Measurements from ENCODE around the gene GOLGA6L24.
"Not testable (repeated sequence)": the region's sequence is repeated elsewhere in the genome, so short reads cannot be mapped to it uniquely, and the experiment has no call there.

GOLGA6L24 gene, protein sequence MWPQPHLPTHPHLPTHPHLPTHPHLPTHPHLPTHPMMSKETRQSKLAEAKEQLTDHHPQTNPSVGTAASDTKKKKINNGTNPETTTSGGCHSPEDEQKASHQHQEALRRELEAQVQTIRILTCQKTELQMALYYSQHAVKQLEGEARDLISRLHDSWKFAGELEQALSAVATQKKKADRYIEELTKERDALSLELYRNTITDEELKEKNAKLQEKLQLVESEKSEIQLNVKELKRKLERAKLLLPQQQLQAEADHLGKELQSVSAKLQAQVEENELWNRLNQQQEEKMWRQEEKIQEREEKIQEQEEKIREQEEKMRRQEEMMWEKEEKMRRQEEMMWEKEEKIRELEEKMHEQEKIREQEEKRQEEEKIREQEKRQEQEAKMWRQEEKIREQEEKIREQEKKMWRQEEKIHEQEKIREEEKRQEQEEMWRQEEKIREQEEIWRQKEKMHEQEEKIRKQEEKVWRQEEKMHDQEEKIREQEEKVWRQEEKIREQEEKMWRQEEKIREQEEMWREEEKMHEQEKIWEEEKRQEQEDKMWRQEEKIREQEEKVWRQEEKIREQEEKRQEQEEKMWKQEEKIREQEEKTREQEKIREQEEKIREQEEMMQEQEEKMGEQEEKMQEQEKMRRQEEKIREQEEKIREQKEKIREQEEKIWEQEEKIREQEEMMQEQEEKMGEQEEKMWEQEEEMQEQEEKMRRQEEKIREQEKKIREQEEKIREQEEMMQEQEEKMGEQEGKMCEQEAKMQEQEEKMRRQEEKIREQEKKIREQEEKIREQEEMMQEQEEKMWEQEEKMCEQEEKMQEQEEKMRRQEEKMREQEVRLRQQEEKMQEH

DNA sequence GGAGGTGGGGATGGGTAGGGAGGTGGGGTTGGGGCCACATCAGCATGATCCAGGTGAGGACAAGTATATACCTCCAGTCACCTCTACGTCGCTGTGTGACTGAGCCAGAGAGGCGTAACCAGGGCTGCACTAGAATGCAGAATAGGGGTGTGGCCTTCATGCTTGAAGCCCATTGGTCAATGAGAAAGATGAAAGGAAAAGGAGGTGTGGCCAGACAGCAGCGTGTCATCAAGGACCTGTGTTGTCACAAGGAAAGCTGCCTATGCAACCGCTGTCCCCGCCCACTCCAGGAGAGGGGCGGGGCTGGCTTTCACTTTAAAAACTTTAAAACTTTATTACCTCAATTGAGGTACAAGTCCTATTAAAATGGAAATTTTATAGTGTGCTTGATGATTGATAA is at the start of gene GOLGA6L24:
GOLGA6L24 (minus strand) TSS at position 101 of the 400 bp plus-strand sequence; CDS start at position 40, 61 bp downstream.
- DNase-seq (ENCODE audit: low spot score): not testable (repeated sequence)

DNA sequence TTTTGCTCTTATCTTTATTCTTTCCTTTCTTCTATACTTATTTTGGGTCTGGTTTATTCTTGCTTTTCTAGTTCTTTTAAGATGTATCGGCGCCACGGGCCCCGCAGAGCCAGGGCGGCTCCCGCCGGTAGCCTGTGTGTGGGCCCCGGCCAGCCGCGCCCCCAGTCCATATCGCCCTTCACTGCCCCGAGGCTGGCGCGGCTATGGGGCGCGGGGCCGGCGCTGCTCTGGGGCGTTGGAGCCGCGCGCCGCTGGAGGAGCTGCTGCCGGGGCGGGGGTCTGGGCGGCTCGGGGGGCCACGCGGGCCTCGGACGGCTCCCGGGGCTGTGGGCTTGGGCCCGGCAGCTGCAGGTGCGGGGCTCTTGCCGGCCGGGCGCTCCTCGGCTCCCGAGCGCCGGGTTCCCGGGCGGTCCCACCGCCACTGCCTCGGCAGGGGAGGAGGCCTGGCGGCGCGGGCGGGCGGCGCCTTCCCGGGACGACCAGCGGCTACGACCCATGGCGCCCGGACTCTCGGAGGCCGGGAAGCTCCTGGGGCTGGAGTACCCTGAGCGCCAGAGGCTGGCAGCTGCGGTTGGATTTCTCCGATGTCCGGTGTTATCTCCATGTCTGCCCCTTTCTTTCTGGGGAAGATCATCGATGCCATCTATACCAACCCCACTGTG is 45.0 kb upstream of the GOLGA6L24 start:
- DNase-seq (ENCODE audit: low spot score): not testable (repeated sequence)

DNA sequence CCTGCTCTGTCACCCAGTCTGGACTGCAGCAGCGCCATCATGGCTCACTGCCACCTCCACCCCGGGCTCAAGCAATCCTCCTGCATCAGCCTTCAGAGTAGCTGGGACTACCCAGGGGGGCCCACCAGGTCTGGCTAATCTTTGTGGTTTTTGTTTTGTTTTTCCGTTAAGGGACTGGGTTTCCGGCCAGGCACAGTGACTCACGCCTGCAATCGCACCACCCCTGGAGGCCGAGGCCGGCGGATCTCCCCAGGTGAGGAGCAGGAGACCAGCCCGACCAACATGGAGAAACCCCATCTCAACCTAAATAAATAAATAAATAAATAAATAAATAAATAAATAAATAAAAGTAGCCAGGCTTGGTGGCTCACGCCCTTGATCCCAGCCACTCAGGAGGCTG is 38.1 kb upstream of the GOLGA6L24 start:
- DNase-seq (ENCODE audit: low spot score): not testable (repeated sequence)

DNA sequence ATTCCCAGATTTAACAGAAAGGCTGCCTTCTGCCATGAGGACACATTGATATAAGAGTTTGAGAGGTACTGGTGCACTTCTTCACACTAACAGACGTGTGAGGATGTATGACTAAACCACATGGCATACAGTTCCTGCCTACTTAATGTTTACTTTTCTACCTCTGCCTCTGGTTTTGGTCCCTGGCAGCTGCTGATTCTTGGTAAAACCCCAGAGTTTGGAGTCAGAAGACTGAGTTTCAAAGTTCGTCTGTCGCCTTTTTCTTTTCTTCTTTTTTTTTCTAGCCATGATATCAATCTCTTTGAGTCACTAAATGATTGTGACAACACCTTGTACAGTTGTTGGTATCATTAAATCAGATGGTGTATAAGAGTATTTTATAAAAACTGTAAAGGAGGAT is 22.2 kb upstream of the GOLGA6L24 start:
- DNase-seq (ENCODE audit: low spot score): not testable (repeated sequence)

DNA sequence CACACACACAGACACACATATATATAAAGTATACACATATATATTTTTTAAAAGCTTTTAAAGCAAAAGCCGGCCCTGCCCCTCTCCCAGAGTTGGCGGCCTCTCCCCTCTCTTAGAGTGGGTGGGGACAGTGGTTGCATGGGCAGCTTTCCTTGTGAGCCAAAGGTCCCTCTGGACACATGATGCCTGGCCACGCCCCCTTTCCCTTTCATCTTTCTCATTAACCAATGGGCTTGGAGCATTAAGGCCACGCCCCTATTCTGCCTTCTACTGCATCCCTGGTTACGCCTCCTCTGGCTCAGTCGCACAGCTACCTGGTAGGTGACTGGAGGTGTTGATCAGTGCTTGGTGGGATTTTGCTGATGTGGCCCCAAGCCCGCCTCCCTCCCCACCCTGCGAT is 20.5 kb upstream of the GOLGA6L24 start, which contains the start of gene GOLGA8F:
GOLGA8F (plus strand) TSS at position 301 of the 400 bp plus-strand sequence; CDS start at position 399, 98 bp downstream.
- not testable (repeated sequence) for DNase-seq (ENCODE audit: low spot score)

DNA sequence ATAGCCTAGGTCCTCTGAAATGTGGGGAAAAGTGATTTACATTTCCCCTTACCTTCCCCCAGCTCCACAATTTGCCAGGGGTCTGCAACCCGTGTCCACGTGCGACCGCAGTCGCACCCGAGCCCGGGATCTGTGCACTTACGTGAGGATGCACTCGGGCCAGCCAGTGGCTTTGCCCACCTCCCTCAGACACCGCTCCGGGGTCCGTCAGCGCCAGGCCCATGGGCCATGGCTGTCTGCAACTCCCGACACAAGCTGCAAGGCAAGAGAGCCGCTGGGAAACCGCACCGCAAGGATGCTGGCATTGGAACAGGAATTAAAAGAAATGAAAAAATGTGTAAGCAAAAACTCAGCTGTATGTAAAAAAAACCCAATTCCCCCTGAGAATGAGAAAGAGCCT is 7.6 kb upstream of the GOLGA6L24 start:
- not testable (repeated sequence) for DNase-seq (ENCODE audit: low spot score)

DNA sequence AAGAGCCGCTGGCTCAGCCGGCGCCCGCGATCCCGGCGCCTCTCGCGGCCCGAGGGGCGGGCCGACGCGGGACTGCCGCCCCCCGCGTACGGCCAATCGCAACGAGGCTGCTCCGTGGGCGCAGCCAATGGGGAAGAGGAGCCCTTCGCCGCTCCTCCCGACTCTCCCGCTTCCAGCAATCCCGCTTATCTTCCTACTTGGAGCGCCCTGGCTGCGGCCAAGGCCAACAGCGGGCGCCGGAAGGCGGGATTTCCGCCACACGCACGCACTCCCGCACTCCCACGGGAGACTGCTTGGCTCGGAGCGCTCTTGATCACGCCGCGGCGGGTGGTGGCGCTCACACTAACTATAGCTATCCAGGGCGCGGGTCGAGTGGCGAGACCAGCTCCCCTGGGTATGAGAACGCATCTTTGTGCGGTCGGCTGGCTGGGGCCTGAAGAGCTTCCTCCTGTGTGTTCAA is 35.7 kb downstream of the GOLGA6L24 start, which contains the start of gene HERC2:
HERC2 (minus strand) TSS at position 51 of the 460 bp plus-strand sequence. CDS start 746 bp downstream, outside the sequence.
- DNase-seq (ENCODE audit: low spot score): not testable (repeated sequence)

DNA sequence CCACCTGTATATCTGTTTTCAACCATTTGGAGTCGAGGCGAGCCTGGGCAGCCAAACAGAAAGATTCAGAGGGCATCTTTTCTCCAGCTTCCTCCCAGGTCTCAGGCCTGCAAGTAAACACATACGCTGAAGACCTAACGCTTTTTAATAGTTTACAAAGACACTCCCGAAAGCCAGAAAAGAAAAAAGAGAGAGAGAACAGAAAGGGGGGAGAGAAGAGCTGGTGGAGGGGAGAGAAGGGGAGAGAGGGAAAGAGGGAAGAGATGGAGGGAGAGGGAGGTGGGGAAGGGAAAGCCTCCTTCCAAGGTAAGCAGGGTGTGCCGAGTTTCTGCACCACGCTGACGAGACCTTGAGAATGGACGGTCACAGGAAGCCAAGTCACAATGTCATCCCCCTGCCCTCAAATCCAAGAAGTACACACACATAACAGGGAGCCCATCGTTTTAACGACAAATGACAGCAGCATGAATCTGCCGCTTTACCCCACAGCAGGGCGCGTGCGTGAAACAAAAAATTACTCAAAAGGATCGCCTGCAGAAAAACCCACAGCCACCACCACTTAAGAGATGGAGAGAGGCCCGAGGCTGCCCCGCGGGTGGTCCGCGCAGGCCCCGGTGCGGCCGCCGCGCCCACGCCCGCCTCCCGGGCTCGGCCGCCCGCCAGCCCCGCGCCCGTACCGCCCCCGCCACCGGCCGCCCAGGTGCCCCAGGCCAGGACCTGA is 36.4 kb downstream of the GOLGA6L24 start:
- peak; percentile 8 for DNase-seq (ENCODE audit: low spot score)

DNA sequence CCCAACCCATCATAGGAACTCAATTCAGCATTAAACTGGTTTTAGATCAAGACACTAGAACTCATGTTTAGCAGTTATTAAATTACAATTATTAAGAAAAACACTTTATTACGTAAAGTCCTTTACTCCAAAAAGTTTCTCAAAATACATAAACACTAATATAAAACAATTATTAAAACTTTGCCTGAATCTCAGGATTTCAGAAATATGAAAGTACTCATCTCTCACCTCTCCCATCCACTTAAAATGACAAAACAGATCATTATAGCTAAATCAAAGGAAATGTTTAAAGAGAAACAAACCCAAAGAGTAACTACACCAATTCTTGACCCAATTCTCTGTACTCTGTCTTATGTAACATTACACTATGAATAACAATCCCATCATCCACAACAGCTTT is 38.2 kb downstream of the GOLGA6L24 start:
- not testable (repeated sequence) for DNase-seq (ENCODE audit: low spot score)

DNA sequence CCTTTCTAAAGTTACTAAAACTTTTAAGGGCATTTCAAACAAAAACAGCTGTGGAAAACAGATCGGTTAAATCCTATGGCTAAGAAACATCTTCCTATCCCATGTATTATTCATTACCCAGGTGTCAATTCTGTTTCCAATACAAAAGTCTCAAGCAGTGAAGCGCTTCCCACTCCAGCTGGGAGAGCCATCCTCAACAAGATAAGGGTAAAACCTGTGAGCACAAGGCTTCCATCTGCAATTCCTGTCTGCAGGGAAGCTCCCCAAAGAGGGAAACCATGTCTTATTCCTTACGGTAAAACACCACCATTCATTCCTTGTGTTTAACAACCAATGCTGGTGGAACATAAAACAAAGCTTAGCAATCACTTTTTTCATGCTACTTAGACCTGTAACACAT is 39.1 kb downstream of the GOLGA6L24 start:
- DNase-seq (ENCODE audit: low spot score): not testable (repeated sequence)

DNA sequence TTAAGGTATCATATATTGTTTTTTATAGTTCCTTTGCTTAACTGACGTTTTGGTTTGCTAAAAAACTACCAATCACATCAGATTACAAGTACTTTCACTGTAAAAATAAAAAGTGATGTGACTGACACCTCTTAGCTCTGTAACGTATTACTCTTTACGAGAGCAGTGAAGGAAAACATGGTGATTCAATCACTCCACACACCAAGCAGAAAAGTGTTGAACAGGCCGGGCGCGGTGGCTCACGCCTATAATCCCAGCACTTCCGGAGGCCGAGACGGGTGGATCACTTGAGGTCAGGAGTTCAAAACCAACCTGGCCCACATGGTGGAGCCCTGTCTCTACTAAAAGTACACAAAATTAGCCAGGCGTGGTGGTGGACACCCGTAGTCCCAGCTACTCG is 39.8 kb downstream of the GOLGA6L24 start:
- not testable (repeated sequence) for DNase-seq (ENCODE audit: low spot score)

DNA sequence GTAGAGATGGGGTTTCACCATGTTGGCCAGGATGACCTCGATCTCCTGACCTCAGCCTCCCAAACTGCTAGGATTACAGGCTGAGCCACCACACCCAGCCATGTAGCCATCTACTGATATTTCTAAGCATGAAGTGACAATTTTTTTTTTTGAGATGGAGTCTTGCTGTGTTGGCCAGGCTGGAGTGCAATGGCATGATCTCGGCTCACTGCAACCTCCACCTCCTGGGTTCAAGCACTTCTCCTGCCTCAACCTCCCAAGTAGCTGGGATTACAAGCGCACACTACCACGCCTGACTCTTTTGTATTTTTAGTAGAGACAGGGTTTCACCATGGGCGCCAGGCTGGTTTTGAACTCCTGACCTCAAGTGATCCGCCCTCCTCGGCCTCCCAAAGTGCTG is 40.9 kb downstream of the GOLGA6L24 start:
- DNase-seq (ENCODE audit: low spot score): not testable (repeated sequence)

DNA sequence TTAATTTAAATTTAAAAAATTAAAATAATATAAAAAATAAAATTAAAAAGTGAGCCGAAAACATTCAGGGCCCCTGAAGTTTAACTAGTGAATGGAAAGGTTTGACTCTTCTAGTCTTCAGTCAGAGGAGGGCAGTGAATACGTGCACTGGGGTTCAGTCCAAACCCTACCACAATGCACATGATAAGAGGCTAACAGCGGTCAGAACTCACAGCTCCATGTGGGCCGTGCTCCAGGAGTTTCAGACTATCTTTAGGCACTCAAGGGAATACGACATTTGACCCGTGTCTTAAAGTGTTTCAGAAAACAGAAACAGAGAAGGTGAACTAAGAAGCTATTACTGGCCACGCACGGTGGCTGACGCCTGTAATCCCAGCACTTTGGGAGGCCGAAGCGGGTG is 47.4 kb downstream of the GOLGA6L24 start:
- not testable (repeated sequence) for DNase-seq (ENCODE audit: low spot score)

DNA sequence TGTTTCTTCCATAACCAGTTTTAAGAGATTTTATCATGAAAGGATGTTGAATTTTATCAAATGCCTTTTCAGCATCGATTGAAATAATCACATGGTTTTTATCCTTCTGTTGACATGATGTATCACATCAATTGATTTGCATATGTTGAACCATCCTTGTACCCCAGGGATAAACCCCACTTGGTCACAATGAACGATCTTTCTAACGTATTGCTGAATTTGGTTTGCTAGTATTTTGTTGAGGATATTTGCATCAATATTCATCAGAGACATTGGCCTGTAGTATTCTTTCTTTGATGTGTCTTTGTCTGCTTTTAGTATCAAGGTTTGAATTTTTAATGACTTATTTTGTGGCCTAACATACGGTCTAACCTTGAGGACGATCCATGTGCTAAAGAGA is 49.2 kb downstream of the GOLGA6L24 start:
- not testable (repeated sequence) for DNase-seq (ENCODE audit: low spot score)

Data from CD4-positive, alpha-beta T cell treated with Interleukin-2 at 100 ng/mL for 4 hours (primary cell).